Cardiac septum (tissue), 1 donor: Measurements from ENCODE around the gene ZNF579. TPM values are rescaled to one million over a fixed set of nuclear protein-coding genes. Genes with fewer than 3 reads are reported as not detected.
"Not testable (repeated sequence)": the region's sequence is repeated elsewhere in the genome, so short reads cannot be mapped to it uniquely, and the experiment has no call there.

Experiments used
- DNase-seq: peaks from one replicate; pipeline ENCODE4 v3.0.0-alpha.2; 2020; ENCODE audit warnings: low spot score
- intact Hi-C: fragments of 100-400 bp; cut with DNase I; formaldehyde crosslinking; loops from one replicate; pipeline ENCODE4 v1.14.0; 2022
- total RNA-seq: library from RNA; stranded (reverse); fragmentation: NEBNext Ultra II Directional; extraction: Animal tissue kit (Norgen Biotek cat#: 25700); gene quantifications from one replicate; pipeline ENCODE4 v1.2.1, GENCODE V29; 2021
- donor health status: DM: no; HTN: no; CAD: no.

Gene ZNF579
- total RNA-seq, 1 donor from 2014 or later = 12.2 TPM

- intact Hi-C loops = loop anchor here (1.0 to 5.0 kb wide), 2 partner anchors 17 to 35 kb away; partner anchors contain the start of gene ZNF579
- peak; percentile 90 for DNase-seq
These were observed 33.6 kb downstream of the ZNF579 start for GRCh38 chr19:55546822-55547614.

- intact Hi-C loops = loop anchor here (1.0 to 5.0 kb wide), 2 partner anchors 18 to 36 kb away; partner anchors contain the start of gene ZNF579
- no peak for DNase-seq
These were observed 34.6 kb downstream of the ZNF579 start for GRCh38 chr19:55546011-55546410.

DNA sequence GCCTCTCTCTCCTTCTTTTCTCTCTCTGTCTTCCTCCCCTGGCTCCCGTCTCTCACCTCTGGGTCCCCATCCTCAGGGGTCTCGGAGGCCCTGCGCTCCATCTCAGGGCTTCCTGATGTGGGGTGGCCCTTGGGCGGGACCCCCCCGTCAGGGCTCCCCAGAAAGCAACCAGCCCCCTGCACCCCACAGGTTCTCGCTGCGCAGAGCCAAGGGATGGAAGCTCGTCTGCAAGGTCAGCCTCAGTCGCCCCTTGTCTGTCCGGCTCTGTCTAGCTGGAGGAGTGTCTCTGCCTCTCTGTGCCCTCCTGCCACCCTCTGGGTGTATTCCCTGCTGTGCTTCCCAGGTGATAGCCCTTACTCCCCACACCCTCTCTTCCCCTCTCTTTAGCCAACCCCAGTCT, 35.2 kb downstream of the ZNF579 start, which contains the start of gene SBK3:
Gene SBK3, minus strand, starts transcription at position 101 of the 400 bp plus-strand sequence. Its CDS starts 0 bp downstream, at position 101.
- no peak for DNase-seq
- intact Hi-C loops = loop anchor here (5.0 kb wide), 1 partner anchor 37 kb away; the partner anchor contains the start of gene ZNF579

GRCh38 chr19:55544776-55545439, 35.7 kb downstream of the ZNF579 start:
- DNase-seq = no peak
- intact Hi-C loops = loop anchor here (5.0 kb wide), 1 partner anchor 37 kb away; the partner anchor contains the start of gene ZNF579

DNA sequence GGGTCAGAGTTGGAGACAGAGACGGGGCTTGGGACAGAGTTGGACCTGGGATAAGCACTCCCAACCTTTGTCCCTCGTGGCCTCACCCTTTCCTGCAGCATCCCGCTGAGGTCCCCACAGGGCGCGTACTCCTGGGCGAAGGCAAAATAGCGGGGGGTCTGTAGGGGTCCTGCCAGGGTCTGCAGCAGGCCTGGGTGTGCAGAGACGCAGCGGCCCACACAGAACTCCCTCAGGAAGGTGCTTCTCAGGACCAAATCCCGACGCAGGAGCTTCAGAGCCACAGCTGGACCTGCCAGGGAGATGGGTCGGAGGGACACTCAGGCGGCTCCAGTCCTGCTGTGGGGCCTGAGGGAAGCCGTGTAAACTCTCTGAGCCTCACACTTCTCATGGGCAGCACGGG, 36.6 kb downstream of the ZNF579 start:
- no peak for DNase-seq
- intact Hi-C loops = no loop called here

- intact Hi-C loops = no loop called here
- no peak for DNase-seq
These were observed 37.1 kb downstream of the ZNF579 start for GRCh38 chr19:55543567-55543966.

DNA sequence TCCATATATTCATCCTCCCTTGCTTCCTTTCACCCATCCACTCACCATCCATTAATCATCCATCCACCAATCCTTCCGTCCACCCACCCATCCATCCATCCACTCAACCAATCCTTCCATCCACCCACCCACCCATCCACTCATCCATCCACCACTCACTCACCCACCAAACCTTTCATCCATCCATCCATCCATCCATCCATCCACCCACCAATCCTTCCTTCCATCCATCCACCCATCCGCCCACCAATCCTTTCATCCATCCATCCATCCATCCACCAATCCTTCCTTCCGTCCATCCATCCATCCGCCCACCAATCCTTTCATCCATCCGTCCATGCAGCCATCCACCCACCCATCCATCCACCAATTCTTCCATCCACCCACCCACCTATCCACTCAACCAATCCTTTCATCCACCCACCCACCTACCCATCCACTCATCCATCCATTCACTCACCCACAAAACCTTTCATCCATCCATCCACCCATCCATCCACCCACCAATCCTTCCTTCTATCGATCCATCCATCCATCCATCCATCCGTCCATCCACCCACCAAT, 38.3 kb downstream of the ZNF579 start:
- intact Hi-C loops = no loop called here
- no peak for DNase-seq

DNA sequence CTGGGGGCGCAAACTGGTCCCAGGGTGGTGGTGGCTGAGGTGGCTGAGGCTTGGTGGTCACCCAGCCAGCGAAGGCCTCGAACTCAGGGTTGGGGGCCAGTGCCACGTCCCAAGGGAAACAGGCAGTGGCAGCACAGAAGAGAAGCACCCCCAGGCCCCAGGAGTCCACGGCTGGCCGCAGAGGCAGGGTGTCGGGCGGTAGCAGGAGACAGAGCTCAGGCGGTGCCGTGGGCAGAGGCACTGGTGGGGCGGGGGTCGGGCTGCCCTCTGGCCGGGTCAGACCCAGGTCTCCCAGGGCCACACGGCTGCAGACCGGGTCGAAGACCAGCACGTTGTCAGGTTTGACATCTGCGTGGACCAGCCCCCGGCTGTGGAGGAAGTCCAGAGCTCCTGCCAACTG, 39.6 kb downstream of the ZNF579 start:
- DNase-seq = no peak
- intact Hi-C loops = no loop called here

DNA sequence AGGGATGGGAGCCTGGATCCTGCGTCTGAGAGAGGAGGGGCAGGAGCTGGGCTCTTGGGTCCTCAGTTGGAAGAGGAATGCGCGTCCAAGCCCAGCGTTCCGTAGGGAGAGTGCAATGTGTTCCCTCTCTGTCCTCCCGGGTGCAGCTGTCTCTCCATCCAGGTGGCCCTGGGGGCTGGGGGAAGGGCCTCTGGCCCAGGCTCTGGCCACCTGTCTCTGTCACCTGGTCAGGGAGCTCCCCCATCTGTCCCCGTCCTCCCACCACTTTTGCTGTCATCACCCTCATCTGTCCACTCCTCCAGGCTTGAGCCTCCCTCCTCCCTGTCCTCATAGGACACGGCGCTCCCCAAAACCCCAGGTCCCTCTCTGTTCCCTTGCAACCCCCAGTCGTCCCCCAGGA, 40.0 kb downstream of the ZNF579 start:
- intact Hi-C loops = no loop called here
- no peak for DNase-seq

- no peak for DNase-seq
- intact Hi-C loops = no loop called here
These were observed 41.3 kb downstream of the ZNF579 start for GRCh38 chr19:55539090-55539984.

DNA sequence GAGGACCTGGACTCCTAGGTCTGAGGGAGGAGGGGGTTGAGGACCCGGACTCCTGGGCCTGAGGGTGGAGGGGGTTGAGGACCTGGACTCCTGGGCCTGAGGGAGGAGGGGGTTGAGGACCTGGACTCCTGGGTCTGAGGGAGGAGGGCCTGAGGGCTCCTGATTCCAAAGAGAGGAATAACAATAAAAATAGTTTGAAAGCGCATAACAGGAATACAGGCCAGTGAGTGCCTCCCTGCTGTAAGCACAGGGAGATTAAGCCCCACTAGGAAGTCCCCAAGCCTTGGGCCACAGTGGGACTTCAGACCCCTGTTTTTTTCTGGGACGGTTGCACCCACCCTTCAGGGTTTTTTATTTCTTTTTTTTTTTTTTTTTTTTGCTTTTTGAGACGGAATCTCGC, 42.5 kb downstream of the ZNF579 start:
- intact Hi-C loops = no loop called here
- no peak for DNase-seq

DNA sequence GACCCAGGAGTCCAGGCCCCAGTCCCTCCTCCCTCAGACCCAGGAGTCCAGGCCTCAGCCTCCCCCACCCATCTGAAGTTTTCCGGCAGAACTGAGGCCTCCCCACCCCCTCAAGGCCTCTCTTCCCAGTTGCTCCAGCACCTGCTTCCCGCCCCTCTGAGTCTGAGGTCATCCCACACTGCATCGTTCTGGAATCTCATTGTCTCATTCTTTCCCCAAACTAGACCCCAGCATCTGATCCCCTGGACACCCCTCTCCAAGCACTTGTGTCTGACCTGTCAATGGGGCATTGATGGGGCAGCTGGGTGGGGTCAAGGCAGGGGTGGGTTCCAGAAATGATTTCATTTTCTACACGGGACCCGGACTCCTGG, 42.9 kb downstream of the ZNF579 start:
- intact Hi-C loops = no loop called here
- DNase-seq = no peak

DNA sequence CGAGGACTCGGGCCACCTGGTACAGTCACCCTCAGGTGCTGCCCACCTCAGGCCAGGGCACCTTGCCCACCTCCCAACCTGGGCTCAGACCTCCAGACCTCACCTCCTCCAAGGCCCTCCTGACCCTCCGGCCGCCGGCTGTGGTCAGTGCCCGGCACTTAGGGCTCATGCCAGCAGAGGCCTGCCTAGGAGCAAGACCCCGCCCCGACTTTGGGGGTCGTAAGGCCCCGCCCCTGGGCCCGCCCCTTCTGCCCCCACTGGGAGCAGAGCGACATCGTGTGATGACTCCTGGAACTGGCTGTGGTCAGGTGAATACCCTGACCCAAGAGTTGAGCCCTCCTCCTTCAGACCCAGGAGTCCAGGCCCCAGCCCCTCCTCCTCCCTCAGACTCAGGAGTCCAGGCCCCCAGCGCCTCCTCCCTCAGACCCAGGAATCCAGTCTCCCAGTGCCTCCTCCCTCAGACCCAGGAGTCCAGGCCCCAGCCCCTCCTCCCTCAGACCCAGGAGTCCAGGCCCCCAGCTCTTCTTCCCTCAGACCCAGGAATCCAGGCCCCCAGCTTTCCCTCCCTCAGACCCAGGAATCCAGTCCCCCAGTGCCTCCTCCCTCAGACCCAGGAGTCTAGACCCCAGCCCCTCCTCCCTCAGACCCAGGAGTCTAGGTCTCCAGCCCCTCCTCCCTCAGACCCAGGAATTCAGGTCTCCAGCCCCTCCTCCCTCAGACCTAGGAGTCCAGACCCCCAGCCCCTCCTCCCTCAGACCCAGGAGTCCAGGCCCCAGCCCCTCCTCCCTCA, 43.5 kb downstream of the ZNF579 start, which contains the start of gene SBK2:
Gene SBK2, minus strand, starts transcription at position 183 of the 790 bp plus-strand sequence. CDS start 839 bp downstream, outside the sequence.
- DNase-seq = no peak
- intact Hi-C loops = no loop called here

DNA sequence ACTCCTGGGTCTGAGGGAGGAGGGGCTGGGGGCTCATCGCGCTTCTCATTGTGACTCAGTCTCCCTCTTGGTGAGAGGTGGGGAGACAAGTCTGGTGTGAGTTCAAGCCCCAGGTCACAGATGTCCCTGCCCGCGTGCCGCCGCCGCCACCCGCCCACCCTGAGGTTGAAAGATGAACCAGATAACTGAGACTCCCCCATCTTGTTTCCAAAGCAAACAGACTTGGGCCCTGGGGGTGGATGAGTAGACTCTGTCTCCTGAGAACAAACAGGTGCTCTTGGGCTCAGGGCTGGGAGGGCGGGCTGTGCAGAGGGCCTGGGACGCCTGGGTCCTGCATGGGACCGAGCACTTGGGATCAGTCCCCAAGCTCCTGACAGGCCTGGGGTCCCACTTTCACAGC, 44.3 kb downstream of the ZNF579 start:
- no peak for DNase-seq
- intact Hi-C loops = no loop called here

DNA sequence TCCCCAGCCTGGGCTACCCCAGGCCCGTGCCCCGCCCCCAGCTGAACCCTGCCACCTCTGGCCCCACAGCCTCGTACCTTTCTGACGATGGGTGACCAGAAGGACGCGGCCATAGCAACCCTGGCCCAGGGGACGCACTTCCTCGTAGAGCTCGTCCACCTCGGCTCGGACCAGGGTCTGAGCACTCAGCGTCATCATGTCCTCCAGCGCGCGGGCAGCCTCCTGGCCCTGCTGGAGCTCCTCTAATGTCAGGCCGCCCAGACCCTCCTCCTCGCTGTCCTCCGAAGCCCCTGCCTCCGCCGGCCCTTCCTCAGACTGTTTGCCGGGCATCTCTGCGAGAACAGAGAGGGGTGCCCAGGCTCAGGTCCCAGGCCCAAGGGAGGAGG, 44.7 kb downstream of the ZNF579 start:
- DNase-seq = no peak
- intact Hi-C loops = no loop called here

GRCh38 chr19:55535173-55535964, 45.3 kb downstream of the ZNF579 start:
- intact Hi-C loops = no loop called here
- no peak for DNase-seq

DNA sequence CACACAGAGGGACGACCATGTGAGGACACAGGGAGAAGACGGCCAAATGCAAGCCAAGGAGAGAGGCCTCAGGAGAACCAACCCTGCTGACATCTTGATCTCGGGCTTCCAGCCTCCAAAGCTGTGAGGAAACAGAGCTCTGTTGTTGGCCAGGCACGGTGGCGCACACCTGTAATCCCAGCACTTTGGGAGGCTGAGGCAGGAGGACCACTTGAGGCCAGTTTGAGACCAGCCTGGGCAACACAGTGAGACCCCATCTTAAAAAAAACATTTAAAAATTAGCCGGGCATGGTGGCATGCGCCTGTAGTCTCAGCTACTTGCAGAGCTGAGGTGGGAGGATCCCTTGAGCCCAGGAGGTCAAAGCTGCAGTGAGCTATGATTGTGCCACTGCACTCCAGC, 46.4 kb downstream of the ZNF579 start:
- intact Hi-C loops, DNase-seq: not testable (repeated sequence)

- no peak for DNase-seq
- intact Hi-C loops = no loop called here
These were observed 49.7 kb downstream of the ZNF579 start for GRCh38 chr19:55530996-55531395.
